ENCODE measurements around the gene CACNG4.

DNA sequence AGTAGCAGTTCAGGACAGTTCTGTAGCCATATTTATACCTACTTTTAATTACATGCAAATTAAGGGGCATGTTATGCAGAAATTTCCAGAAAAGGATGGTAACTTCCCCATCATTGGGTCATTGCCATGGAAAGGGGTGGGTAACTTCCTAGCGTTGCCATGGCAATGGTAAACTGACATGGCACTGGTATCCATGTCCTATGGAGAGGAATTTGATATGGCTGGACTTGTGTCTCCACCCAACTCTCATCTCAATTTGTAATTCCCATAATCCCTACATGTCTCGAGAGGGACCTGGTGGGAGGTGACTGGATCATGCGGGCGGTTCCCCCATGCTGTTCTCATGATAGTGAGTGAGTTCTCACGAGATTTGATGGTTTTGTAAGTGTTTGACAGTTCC, 35.6 kb upstream of the CACNG4 start:
- TF ChIP-seq, protein P1, sequence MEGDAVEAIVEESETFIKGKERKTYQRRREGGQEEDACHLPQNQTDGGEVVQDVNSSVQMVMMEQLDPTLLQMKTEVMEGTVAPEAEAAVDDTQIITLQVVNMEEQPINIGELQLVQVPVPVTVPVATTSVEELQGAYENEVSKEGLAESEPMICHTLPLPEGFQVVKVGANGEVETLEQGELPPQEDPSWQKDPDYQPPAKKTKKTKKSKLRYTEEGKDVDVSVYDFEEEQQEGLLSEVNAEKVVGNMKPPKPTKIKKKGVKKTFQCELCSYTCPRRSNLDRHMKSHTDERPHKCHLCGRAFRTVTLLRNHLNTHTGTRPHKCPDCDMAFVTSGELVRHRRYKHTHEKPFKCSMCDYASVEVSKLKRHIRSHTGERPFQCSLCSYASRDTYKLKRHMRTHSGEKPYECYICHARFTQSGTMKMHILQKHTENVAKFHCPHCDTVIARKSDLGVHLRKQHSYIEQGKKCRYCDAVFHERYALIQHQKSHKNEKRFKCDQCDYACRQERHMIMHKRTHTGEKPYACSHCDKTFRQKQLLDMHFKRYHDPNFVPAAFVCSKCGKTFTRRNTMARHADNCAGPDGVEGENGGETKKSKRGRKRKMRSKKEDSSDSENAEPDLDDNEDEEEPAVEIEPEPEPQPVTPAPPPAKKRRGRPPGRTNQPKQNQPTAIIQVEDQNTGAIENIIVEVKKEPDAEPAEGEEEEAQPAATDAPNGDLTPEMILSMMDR (IDR thresholded peaks at IDR 0.05) = no peak
- TF ChIP-seq POLR2A (IDR thresholded peaks at IDR 0.05) (no peak), POLR2AphosphoS5 (IDR thresholded peaks at IDR 0.05) (no peak)

Data from upper lobe of left lung (tissue), 4 donors.